Trophoblast cell (in vitro differentiated cells and primary cell): ENCODE measurements around the gene COL25A1.

Experiments used
- DNase-seq, 2 donors: peaks; one replicate each; pipeline ENCODE4 v3.0.0-alpha.2; 2016
- H2AFZ ChIP-seq: 2 replicates; pipeline ENCODE4 v1.6.1; 2013; ENCODE audit warnings: low read length, moderate library complexity, mild to moderate bottlenecking; ENCODE audit not compliant: insufficient read depth, poor library complexity
- H2AK5ac ChIP-seq: 2 replicates; pipeline ENCODE4 v1.6.1; 2013; ENCODE audit warnings: mild to moderate bottlenecking, low read length
- H2BK120ac ChIP-seq: 2 replicates; pipeline ENCODE4 v1.6.1; 2013; ENCODE audit warnings: low read length, mild to moderate bottlenecking, moderate library complexity; ENCODE audit not compliant: insufficient read depth, poor library complexity
- H2BK12ac ChIP-seq: 2 replicates; pipeline ENCODE4 v1.6.1; 2013; ENCODE audit warnings: mild to moderate bottlenecking, low read length, moderate library complexity
- H2BK5ac ChIP-seq: 2 replicates; pipeline ENCODE4 v1.6.1; 2013; ENCODE audit warnings: low read length, low read depth, moderate library complexity, mild to moderate bottlenecking; ENCODE audit not compliant: poor library complexity
- H3K14ac ChIP-seq: 2 replicates; pipeline ENCODE4 v1.6.1; 2013; ENCODE audit warnings: mild to moderate bottlenecking, low read length
- H3K18ac ChIP-seq: 2 replicates; pipeline ENCODE4 v1.6.1; 2013; ENCODE audit warnings: mild to moderate bottlenecking, low read length
- H3K23ac ChIP-seq: 2 replicates; pipeline ENCODE4 v1.6.1; 2013; ENCODE audit warnings: low read length
- H3K27ac ChIP-seq: 2 replicates; pipeline ENCODE4 v1.5.1; 2013; ENCODE audit warnings: low read depth, mild to moderate bottlenecking, inconsistent platforms, low read length, moderate library complexity
- H3K27me3 ChIP-seq: 2 replicates; pipeline ENCODE4 v1.6.1; 2013; ENCODE audit warnings: inconsistent platforms, mild to moderate bottlenecking, low read length, moderate library complexity; ENCODE audit not compliant: insufficient read depth
- H3K36me3 ChIP-seq, 2 experiments: 1 replicate in 1 of 2; 2 replicates in 1 of 2; pipeline ENCODE4 v1.6.1; 2013; ENCODE audit warnings: low read length in 2 of 2, mild to moderate bottlenecking in 2 of 2, moderate library complexity in 1 of 2; ENCODE audit not compliant: insufficient read depth in 2 of 2, control insufficient read depth in 1 of 2
- H3K4ac ChIP-seq: 2 replicates; pipeline ENCODE4 v1.6.1; 2013; ENCODE audit warnings: low read depth, mild to moderate bottlenecking, low read length, moderate library complexity
- H3K4me1 ChIP-seq, 2 experiments: 1 replicate in 1 of 2; 2 replicates in 1 of 2; pipeline ENCODE4 v1.6.1; 2013; ENCODE audit warnings: low read length in 2 of 2, mild to moderate bottlenecking in 2 of 2, moderate library complexity in 1 of 2; ENCODE audit not compliant: insufficient read depth in 2 of 2, control insufficient read depth in 1 of 2
- H3K4me2 ChIP-seq: 2 replicates; pipeline ENCODE4 v1.6.1; 2013; ENCODE audit warnings: inconsistent platforms, mild to moderate bottlenecking, low read length, moderate library complexity
- H3K4me3 ChIP-seq: 2 replicates; pipeline ENCODE4 v1.5.1; 2013; ENCODE audit warnings: mild to moderate bottlenecking, low read depth, low read length, inconsistent platforms
- H3K79me1 ChIP-seq: one replicate; pipeline ENCODE4 v1.6.1; 2013; ENCODE audit warnings: low read length
- H3K79me2 ChIP-seq: 2 replicates; pipeline ENCODE4 v1.6.1; 2013; ENCODE audit warnings: low read length, mild to moderate bottlenecking; ENCODE audit not compliant: control insufficient read depth, insufficient read depth, poor library complexity
- H3K9ac ChIP-seq: 2 replicates; pipeline ENCODE4 v1.6.1; 2013; ENCODE audit warnings: mild to moderate bottlenecking, low read length
- H3K9me3 ChIP-seq: 2 replicates; pipeline ENCODE4 v1.6.1; 2013; ENCODE audit warnings: low read depth, mild to moderate bottlenecking, control low read depth, inconsistent platforms, low read length; ENCODE audit not compliant: insufficient read depth
- H4K12ac ChIP-seq: 2 replicates; pipeline ENCODE4 v1.6.1; 2013; ENCODE audit warnings: low read depth, mild to moderate bottlenecking, low read length, moderate library complexity
- H4K8ac ChIP-seq: 2 replicates; pipeline ENCODE4 v1.6.1; 2013; ENCODE audit warnings: low read depth, mild to moderate bottlenecking, low read length, moderate library complexity
- H4K91ac ChIP-seq: one replicate; pipeline ENCODE4 v1.6.1; 2013; ENCODE audit warnings: low read depth, mild to moderate bottlenecking, low read length, moderate library complexity
- WGBS: extraction: QIAGEN DNeasy Blood & Tissue Kit; methylation state at CpG from one replicate; pipeline ENCODE4 v1.1.7; 2013; ENCODE audit warnings: missing lambda C conversion rate; ENCODE audit not compliant: insufficient read length, insufficient coverage; ENCODE audit errors: extremely low coverage; 5-methylcytosine and 5-hydroxymethylcytosine counted together

COL25A1 gene

GRCh38 chr4:109218288-109218687 lies 84.2 kb downstream of the COL25A1 start:
- Histone ChIP-seq H3K27ac (no peak overlapping the region), H3K79me1 (no peaks in the 10 kb centered on the region), H3K4me1 (no peaks in the 10 kb centered on the region), H3K23ac (no peak overlapping the region), H3K9me3 (no peaks in the 10 kb centered on the region), H2AK5ac (no peak overlapping the region), H3K4me3 (no peak overlapping the region), H3K9ac (no peak overlapping the region), H3K27me3 (no peaks in the 10 kb centered on the region), H3K4ac (no peak overlapping the region), H2AFZ (no peak overlapping the region), H2BK12ac (no peak overlapping the region), H2BK120ac (no peak overlapping the region), H4K91ac (no peak overlapping the region), H3K4me2 (no peak overlapping the region), H3K36me3 (no peaks in the 10 kb centered on the region), H3K18ac (no peak overlapping the region), H2BK5ac (no peak overlapping the region), H3K14ac (no peak overlapping the region), H3K79me2 (no peaks in the 10 kb centered on the region), H4K12ac (no peak overlapping the region), H4K8ac (no peak overlapping the region)
- WGBS: no CpG with 5 or more reads among the region's 1 CpG
- no peak for DNase-seq

- Histone ChIP-seq H3K9ac (no peak overlapping the region), H3K4me3 (no peak overlapping the region), H4K91ac (no peak overlapping the region), H3K4me1 (no peaks in the 10 kb centered on the region), H2AK5ac (no peak overlapping the region), H3K18ac (no peak overlapping the region), H2AFZ (no peak overlapping the region), H3K23ac (no peak overlapping the region), H2BK5ac (no peak overlapping the region), H2BK12ac (no peak overlapping the region), H3K27me3 (no peaks in the 10 kb centered on the region), H3K79me1 (no peaks in the 10 kb centered on the region), H4K8ac (no peak overlapping the region), H3K4me2 (no peak overlapping the region), H3K4ac (no peak overlapping the region), H3K14ac (no peak overlapping the region), H3K79me2 (no peaks in the 10 kb centered on the region), H3K27ac (no peak overlapping the region), H4K12ac (no peak overlapping the region), H2BK120ac (no peak overlapping the region), H3K36me3 (no peaks in the 10 kb centered on the region), H3K9me3 (no peaks in the 10 kb centered on the region)
- 96% methylated on average over 2 of the region's 5 CpGs for WGBS
- no peak for DNase-seq
Measured at GRCh38 chr4:109216085-109216696, 86.3 kb downstream of the COL25A1 start.

GRCh38 chr4:109215506-109215905 lies 87.0 kb downstream of the COL25A1 start:
- Histone ChIP-seq H3K4me2 (no peak overlapping the region), H3K4ac (no peak overlapping the region), H3K27ac (no peak overlapping the region), H4K8ac (no peak overlapping the region), H2BK5ac (no peak overlapping the region), H2BK12ac (no peak overlapping the region), H3K18ac (no peak overlapping the region), H3K9me3 (no peaks in the 10 kb centered on the region), H3K4me3 (no peak overlapping the region), H4K91ac (no peak overlapping the region), H3K9ac (no peak overlapping the region), H3K79me2 (no peaks in the 10 kb centered on the region), H2AK5ac (no peak overlapping the region), H2AFZ (no peak overlapping the region), H3K4me1 (no peaks in the 10 kb centered on the region), H3K27me3 (no peaks in the 10 kb centered on the region), H3K14ac (no peak overlapping the region), H3K23ac (no peak overlapping the region), H3K36me3 (no peaks in the 10 kb centered on the region), H2BK120ac (no peak overlapping the region), H3K79me1 (no peaks in the 10 kb centered on the region), H4K12ac (no peak overlapping the region)
- WGBS: no CpG with 5 or more reads among the region's 2 CpGs
- no peak for DNase-seq

DNA sequence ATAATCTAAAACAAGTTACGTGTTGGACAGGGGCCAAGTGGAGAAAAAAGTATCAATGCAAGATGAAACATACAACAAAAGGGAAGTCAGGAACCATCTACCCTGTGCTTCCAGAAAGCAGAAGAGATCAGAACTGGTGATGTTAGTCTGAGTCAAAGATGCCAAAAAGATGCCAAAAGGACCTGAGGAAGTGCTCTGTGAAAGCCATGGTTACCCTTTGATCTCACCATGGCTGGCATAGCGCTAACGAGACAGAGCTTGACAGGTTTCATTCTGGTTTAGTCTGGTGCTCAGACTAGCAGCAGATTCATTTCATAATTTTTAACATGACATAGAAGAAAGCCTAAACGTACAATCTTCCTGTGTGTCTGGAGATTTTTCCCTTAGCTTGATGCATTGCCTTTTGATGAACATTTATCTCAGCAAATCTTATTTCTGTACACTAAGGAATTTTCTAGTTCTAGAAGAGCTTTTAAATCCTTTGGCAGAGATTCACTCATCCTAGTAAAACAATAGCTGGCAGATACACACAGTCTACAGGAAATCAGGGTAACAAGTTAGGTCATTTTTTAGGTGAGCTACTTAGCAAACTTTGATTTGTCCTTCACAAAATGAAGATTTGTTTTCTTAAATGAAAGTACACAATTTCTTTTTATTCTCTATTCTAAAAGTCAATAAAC lies 87.7 kb downstream of the COL25A1 start:
- Histone ChIP-seq H4K91ac (no peak overlapping the region), H3K23ac (no peak overlapping the region), H2BK12ac (no peak overlapping the region), H2AK5ac (no peak overlapping the region), H4K8ac (no peak overlapping the region), H4K12ac (no peak overlapping the region), H3K9me3 (no peaks in the 10 kb centered on the region), H3K14ac (no peak overlapping the region), H3K4me1 (no peaks in the 10 kb centered on the region), H3K9ac (no peak overlapping the region), H3K79me2 (no peaks in the 10 kb centered on the region), H3K27me3 (no peaks in the 10 kb centered on the region), H3K18ac (no peak overlapping the region), H3K4me2 (no peak overlapping the region), H3K27ac (no peak overlapping the region), H2BK120ac (no peak overlapping the region), H3K4me3 (no peak overlapping the region), H3K4ac (no peak overlapping the region), H3K79me1 (no peaks in the 10 kb centered on the region), H3K36me3 (no peaks in the 10 kb centered on the region), H2AFZ (no peak overlapping the region), H2BK5ac (no peak overlapping the region)
- WGBS: no CpG with 5 or more reads among the region's 4 CpGs
- no peak for DNase-seq
